Activated CD8-positive, alpha-beta memory T cell treated with anti-CD3 and anti-CD28 coated beads for 4 hours (primary cell): ENCODE data around the gene ADAMTS14.
"Not testable (repeated sequence)": the region's sequence is repeated elsewhere in the genome, so short reads cannot be mapped to it uniquely, and the experiment has no call there.

Source experiments
- DNase-seq, 2 donors: peaks; one replicate each; pipeline ENCODE4 v3.0.0-alpha.2; 2020; ENCODE audit warnings: low read depth in 2 of 2

The ADAMTS14 gene

DNA sequence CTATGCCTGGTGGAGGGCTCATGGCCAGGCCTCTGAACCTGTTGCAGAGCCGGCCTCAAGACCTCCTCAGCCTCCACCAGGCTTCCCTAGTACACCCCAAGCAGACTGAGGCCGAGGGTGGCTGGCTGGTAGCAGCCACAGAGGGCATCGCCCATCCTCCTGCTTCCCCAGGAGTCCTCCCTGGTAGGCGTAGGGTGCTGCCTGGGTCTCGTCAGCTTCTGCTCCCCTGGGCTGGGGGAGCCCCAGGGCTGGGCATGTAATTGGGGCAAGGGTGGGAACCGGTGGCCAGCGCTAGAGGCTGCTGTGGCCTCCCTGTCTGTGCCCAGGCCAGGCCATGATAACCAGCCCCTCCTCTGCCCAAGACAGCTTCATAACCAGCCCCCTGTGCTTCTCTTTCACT is 80.3 kb downstream of the ADAMTS14 start:
- DNase-seq: no peak

GRCh38 chr10:70753026-70753663 is 80.8 kb downstream of the ADAMTS14 start:
- DNase-seq: no peak

DNA sequence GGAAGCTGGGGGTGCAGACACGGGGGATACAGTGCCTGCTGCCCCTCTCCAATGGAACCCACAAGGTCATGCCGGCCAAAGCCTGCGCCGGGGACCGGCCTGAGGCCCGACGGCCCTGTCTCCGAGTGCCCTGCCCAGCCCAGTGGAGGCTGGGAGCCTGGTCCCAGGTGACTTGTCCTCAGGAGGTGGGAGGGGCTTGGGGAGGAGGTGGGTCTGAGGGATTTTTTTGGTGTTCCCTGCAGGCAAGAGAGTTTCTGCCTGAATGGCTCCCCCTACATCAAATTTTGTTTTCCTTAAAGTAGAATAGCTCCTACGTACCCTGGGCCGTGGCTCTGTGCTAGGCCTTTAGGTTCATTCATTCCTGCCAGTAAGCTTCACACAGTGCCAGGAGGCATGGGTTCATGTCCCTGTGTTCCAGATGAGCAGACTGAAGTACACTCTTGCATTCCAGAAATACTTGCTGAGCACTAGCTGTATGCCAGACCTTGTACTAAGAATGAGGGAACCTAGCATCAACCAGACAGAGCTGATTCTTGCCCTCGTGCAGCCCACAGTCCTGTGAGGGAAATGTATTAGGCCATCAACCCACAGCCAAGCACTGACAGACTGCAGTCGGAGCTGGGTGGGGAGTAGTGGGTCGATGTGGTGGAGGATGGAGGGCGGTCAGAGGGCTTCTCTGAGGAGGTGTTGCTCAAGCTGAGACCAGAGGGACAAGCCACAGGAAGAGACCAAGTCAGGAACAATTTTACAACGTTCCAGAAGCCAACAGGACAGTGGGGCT is 81.7 kb downstream of the ADAMTS14 start:
- no peak for DNase-seq

DNA sequence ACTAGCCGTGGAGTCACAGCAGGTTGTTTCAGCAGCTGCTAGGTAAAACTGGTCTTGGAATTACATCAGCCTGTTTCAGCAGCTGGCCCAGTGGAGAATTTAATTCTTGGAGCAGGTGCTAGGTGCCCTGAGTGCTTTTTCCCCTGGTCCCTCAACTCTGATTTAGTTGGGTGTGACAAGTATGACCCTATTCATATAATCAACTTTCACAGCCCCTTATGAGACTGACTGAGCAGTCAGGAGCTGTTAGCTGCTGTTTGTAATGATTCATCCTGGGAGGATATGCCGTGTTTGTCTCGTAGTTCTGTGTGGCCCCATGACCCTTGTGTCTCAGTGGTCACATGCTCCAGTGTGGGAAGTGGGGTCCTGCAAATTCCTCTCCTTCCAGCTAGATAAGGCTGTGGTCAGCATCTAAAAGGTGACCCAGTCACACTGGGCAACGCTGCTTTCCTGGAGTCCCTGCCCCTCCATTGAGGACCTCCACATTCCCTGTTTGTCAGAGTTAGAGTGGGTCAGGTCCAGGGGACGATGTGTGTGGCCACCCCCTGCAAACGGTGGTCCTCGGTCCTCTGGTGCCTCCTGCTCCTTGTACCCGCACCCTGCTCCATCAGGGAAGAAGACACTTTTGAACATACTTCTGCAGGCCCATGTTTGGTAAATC is 84.5 kb downstream of the ADAMTS14 start:
- no peak for DNase-seq

DNA sequence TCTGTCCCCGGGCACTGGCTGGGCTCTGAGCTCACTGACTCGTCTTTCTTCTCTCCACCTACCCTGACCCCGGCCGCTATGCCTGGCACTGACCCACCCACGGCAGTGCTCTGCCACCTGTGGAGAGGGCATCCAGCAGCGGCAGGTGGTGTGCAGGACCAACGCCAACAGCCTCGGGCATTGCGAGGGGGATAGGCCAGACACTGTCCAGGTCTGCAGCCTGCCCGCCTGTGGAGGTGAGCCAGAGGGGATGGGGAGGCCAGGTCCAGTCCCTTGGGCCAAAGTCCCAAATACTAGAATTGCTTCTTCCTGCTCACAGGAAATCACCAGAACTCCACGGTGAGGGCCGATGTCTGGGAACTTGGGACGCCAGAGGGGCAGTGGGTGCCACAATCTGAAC is 85.5 kb downstream of the ADAMTS14 start:
- DNase-seq: no peak

DNA sequence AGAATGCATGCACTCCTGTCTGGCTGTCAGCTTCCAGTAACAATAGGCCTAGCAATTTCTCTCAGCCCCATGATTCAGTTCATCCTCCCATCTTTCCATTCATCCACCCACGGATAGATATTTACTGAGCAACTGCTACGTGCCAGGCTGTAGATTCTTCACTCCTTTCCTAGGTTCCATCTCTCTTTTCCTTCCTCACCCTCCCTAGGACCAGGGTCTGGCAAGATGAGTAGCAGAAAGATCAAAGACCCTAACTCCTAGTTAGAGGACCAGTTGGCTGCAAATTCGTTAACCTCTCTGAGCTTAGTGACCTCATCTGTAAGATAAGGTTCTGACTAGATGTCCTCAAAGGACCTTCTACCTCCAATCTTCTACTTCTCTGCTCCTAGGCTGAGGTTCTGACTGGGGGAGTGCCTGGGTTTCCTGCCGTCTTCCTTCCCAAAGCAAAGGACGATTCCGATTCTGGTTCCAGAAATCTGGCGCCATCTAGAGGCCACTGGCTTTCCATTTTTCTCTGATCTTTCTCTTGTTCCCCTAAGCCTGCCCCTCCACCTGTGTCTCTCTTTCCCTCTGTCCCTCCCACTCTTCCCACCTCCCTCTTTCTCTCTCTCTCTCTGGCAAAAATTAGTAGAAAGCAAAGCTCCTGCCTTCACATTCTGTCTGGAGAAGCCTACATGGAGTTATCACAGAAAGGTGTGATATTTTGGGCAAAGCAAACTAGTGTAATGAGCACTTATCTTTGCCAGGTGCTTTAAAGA is 86.6 kb downstream of the ADAMTS14 start:
- peak; percentile 24 to 47 for DNase-seq

DNA sequence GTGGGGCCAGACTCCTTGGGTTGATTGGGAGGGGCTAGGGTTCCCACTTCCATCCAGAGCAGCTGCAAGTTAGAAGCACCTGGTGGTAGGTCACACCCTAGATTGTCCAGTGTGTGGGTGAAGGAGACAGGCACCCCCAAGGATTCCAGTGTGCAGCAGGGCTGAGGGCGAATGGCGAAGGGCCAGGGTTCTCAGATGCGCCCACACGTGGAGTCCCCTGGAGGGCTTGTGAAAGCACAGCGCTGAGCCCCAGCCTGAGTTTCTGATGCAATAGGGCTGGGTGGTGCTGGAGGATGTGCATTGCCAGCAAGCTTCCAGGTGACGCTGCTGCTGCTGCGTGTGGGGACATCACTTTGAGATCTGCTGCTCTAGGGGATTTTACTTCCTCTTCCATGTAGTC is 87.5 kb downstream of the ADAMTS14 start:
- no peak for DNase-seq

- no peak for DNase-seq
Observed at GRCh38 chr10:70760271-70760787, 88.0 kb downstream of the ADAMTS14 start.

- no peak for DNase-seq
Observed at GRCh38 chr10:70761031-70761601, 88.8 kb downstream of the ADAMTS14 start.

GRCh38 chr10:70761727-70762350 is 89.5 kb downstream of the ADAMTS14 start:
- DNase-seq: no peak

GRCh38 chr10:70762441-70763175 is 90.3 kb downstream of the ADAMTS14 start:
- DNase-seq: no peak

DNA sequence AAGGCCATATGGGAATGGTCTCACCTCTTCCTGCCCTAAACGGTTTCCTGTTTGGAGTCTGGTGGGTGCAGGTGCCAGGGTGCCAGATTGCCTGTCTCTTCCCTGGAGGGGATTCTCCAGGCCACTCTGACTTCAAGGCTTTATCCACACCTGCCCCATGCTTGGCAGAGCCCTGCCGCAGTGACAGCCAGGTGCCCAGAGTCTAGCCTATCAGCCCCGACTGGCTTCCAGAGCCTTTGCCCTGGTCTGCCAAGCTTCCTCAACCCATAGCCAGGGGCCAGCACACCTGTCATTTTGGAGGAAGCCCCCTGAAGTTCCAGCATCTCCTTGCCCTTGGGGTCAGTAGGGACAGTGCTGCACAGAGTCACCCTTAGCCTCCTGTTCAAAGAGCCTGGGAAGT is 91.3 kb downstream of the ADAMTS14 start:
- no peak for DNase-seq

GRCh38 chr10:70765794-70766594 is 93.7 kb downstream of the ADAMTS14 start:
- DNase-seq: no peak

DNA sequence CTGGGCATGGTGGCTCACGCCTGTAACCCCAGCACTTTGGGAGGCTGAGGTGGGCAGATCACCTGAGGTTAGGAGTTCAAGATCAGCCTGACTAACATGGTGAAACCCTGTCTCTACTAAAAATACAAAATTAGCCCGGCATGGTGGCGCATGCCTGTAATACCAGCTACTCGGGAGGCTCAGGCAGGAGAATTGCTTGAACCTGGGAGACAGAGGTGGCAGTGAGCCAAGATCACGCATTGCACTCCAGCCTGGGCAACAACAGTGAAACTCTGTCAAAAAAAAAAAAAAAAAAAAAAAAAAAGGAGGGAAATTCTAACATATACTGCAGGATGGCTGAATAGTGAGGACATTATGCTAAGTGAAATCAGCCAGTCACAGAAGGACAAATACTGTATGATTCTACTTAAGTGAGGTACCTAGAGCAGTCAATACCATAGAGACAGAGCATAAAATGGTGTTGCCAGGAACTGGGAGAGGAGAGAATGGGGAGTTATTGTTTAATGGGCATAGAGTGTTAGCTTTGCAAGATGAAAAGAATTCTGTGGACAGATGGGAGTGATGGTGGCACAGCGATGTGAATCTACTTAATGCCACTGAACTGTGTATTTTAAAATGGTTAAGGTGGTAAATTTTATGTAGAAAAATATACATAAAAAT is 95.8 kb downstream of the ADAMTS14 start:
- DNase-seq: not testable (repeated sequence)

DNA sequence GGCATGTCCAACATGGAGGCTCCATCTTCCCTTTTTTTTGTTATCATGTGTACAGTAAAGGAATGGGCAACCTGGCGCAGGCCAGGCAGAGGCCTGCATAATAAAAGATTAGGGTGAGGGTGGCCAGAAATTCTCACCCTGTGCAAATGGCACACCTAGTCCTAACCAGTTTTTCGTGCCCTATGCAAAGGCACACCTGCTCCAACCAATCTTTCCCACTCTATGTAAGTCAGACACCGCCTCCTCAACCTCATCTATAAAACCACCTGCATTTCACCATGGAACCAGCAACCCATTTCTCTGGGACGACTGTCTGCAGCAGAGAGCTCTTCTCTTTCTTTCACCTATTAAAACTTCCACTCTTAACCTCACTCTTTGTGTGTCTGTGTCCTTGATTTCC is 96.8 kb downstream of the ADAMTS14 start:
- no peak for DNase-seq

DNA sequence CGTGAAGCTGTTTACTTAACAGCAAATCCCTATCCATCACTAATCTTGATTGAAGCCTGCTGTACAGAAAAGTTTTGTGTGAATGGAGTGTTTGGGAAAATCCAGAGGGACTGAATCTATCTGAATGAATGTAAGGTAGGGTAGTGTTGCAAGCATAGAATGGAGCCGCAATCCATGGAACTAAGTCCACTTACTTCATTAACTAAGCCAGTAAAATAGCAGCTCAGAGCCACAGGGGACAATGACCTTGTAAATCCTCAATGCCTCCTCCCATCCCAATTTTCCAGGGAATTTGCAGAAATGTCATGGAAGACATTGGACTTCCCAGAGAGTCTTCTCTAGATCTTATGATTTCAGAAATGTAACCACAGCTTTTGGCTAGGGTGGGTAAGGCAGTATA is 97.7 kb downstream of the ADAMTS14 start:
- DNase-seq: no peak

DNA sequence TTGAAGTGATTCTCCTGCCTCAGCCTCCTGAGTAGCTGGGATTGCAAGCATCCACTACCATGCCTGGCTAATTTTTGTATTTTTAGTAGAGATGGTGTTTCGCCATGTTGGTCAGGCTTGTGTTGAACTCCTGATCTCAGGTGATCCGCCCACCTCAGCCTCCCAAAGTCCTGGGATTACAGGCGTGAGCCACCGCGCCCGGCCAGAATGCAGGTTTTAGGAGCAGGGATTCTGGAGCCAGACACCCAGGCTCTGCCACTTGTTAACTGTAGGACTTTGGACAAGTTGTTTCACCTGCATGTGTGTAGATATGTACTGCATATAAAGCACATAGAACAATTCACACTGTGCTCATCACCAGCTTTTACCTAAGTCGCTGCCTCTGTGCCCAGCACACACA is 98.2 kb downstream of the ADAMTS14 start:
- DNase-seq: not testable (repeated sequence)

- DNase-seq: no peak
Observed at GRCh38 chr10:70771311-70772194, 99.2 kb downstream of the ADAMTS14 start.
